GM18502 (cell line): ENCODE results near the gene NME4.
A peak's percentile ranks its signal among the peaks of the same experiment; 100 is the strongest.

Experiments
- ATAC-seq: cut with Tn5 transposase; IDR thresholded peaks from one replicate; pipeline ENCODE4 v1.9.1; 2021; ENCODE audit warnings: mild to moderate bottlenecking; ENCODE audit not compliant: unreplicated experiment, poor library complexity

Gene NME4

DNA sequence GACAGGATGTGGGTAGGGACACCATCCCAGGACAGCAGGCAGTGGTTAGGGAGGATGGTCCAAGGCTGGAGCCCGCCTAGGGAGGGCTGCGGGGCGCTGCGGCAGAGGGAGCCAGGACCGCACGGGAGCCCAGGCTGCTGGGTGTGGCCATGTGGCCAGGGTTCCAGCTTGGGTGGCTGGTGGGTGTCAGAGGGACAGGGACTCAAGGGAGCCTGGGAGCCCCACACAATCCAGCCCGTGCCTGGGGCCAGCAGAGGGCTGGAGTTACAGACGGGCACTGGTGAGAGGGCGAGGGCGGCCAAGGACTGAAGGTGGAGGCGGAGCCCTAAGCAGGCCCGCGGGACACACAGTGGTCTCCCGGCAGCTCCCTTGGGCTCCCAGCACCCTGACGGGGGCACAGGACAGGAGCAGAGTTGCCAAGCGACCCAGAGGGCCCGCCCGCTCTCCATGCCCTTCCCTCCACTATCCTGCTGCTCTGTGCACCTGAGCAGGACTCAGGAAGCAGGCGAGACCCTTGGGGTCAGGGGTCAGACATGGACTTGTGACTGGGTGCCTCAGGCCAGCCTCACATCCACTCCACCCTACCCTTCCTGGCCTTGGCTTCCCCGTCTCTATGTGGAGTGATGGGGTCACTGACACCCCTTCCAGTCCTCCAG is 33.8 kb upstream of the NME4 start:
- ATAC-seq = no peak

DNA sequence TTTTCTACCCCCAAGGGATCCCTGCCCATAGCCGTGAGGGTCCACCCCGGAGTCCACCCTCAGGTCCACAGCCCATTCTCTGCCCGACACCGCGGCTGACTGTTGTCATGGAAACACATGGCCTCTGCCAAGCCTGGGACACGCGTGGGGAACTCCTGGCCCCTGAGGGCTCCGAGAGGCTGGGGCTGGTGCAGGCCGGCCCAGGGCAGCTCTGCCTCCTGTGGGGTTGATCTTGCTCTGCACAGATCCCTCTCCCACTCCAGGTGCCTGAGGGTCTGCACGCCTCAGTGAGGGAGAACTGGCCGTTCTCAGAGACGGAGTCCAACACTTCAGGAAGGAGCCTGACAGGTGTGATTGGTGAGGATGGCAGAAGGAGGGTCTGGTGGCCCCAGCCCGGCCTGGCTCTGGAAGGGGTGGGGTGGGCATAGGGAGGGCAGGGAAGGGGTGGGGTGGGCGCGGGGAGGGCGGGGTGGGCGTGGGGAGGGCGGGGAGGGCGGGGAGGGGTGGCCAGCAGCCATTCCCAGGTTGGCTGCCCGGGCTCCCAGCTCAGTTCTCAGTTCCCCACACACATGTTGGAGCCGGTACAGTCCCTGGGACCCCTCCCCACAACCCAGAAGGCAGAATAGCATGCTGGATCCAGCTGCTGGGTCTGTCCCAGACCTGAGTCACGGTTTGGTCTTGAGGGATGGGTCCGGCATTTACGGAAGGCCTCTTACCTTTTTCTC is 33.1 kb upstream of the NME4 start:
- no peak for ATAC-seq

DNA sequence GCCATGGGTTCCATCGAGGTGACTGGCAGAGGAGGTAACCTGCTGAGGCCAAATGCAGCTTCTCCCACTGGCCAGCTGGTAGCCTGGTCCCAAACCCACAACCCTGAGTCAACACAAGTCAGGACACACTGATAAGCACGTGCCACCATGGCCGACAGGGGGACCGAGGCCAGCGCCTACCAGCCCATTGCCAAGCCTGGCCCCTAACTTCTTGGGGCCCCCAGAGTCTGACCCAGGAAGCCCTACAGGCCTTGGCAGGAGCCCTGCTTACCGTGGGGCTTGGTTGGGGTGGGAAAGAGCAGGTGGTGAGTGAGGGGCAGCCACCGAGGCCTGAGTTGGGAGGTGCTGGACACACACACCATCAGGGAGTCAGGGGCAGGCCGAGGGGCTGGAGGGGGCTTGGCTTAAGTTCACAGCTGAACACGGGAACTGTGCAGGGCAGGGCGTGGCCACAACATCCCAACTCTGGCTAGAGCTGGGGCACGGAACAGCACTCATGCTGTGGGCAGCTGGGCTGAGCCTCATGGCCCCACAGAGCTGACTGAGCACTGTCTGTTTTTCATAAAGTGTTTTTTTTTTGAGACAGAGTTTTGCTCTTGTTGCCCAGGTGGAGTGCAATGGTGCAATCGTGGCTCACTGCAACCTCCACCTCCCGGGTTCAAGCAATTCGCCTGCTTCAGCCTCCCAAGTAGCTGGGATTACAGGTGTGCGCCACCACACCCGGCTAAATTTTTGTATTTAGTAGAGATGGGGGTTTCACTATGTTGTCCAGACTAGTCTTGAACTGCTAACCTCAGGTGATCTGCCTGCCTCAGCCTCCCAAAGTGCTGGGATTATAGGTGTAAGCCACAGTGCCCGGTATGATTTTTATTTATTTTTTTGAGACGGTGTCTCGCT is 32.2 kb upstream of the NME4 start:
- no peak for ATAC-seq

DNA sequence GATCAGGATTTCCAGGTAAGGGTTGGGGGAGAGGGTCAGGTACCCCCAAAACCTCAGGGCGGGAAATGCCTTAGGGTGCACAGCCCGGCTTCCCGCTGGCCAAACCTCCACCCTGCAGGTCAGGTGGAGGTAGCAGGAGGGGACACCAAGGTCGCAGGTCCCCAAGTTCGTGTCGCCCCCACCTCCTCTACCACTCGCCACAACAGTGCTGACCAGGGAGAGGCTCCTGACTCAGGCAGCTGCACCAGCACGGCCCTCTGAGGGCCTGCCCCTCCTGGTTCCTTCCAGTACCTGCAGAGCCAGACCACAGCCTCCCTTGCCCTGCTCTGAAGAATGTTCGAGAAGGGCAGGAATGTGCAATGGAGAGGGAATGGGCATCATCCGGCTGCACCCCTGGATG is 30.5 kb upstream of the NME4 start:
- no peak for ATAC-seq

DNA sequence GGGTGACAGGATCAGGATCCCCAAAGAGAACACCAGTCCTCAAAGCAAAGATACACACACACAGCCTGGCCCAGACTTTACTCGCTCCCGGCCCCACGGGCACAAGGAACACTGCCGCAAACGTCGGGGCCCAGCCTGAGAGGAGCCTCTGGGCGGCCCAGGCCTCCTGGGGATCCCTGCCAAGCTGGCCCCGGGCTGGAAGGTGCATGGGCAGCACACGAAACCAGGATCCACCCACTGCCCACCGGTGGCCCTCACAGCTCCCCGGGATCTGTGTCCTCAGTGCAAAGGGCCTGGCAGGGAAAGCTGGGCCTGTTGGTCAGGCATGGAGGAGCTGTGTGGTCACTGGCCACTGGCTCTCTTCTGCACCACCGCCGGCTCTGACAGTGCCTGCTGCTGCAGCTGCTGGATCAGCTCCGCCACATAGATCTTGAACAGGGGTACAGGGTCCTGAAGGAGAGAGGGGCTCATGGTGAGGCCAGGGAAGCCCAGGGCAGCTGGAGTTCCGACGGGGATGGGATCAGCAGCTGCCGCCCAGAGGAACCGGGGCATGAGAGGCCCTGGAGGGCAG is 29.6 kb upstream of the NME4 start:
- ATAC-seq = no peak

DNA sequence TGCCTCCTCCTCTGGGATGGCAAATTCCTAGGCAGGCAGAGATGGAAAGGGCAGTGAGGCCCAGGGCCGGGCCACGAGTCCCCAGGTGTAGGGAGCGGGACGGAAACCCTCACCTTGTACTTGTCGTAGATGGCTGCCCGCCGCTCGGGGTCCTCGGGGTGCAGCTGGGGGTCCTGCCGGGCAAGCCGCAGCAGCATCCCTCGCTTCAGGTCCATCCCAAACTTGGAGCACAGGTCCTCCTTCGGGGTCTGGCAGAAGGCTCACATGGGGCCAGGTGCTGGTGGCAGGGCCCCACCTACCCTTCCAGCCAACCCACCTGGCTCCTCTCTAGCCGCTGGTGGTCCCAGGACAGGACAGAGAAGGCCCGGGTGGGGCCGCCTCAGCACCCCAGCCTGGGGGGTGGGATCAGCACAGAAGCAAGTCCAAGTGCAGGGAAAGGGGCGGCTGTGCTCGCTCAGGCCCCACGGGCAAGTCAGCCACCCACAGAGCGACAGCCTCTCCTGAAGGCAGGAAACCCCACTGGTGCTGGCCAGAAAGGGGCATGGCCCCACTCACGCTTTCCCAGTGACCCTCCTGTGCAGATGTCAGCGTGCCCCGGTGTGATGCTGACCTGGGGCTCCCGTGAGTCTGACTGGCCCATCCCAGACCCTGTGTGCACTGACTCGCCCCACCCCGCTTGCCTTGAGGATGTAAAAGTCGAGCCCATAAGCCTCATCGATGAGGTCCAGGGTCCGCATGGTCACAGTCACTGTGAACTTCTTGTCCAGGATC is 28.4 kb upstream of the NME4 start:
- ATAC-seq = no peak

DNA sequence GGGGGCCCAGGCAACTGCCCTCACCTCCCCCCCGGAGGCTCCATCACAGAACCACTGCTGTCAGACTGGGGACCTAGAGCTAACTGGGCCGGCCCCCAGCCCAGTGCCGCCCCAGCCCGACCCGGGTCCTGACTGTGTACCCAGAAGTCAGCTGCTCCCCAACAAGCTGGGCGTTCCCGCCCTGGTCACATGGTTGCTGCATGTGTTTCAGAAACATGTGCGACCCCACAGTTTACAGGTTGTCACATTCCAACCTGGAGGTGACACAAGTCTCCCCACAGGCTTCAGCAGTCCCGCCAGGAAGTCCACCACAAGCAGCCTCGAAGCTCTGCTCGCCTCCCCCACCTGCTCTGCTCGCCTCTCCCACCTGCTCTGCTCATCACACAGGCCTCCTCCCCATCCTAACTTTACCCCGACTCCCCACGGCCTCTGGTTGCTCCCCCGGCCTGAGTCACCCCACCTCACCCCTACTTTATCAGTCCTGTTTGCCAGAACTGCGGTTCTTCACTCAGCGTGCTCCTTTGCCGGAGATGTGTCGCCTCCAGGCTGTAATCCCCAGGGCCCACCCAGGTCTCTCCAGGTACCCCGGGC is 27.6 kb upstream of the NME4 start:
- no peak for ATAC-seq

DNA sequence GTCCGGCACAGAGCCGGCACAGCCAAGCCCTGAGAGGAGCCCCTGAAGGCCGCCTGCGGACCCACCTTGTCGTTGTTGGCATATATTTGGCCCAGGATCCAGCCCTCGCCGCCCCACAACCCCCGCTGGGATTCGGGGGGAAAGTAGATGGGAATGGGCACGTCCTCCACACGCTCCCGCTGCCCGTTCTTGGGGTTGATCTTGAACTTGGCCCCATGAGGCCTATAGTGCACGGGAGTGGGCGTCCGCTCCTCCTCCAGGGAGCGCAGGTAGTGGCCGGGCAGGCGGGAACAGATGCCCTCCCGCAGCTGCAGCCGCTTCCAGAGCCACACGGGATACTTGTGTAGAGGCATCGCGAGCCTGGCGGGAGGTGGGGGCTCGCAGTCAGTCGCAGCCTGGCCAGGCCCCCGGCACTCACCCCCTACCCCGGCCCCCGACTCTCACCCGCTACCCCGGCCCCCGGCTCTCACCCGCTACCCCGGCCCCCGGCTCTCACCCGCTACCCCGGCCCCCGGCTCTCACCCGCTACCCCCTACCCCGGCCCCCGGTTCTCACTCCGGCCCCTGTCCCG is 27.0 kb upstream of the NME4 start:
- ATAC-seq = no peak

DNA sequence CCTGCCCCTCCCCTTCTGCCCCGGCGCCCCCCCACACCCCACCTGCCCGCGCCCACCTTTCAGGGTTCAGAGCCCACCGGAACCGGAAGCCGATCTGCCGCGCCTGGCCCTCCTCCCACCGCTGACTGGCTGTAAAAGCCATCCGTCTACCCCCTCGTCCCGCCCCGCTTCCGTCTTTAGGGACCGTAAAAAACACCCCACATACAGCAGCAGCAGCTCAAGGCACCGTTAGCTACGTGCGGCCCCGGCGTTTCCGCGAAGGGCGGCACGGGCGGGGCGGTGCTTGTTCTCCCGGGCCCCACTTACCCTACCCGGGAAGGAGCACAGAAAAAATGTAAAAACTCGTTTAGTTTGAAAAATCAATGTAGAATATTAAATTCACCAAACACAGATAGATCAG is 26.6 kb upstream of the NME4 start, which contains the start of gene MRPL28:
Gene MRPL28, minus strand, starts transcription at position 96 of the 400 bp plus-strand sequence. CDS start 320 bp downstream, outside the sequence.
- peak; percentile 78 for ATAC-seq

DNA sequence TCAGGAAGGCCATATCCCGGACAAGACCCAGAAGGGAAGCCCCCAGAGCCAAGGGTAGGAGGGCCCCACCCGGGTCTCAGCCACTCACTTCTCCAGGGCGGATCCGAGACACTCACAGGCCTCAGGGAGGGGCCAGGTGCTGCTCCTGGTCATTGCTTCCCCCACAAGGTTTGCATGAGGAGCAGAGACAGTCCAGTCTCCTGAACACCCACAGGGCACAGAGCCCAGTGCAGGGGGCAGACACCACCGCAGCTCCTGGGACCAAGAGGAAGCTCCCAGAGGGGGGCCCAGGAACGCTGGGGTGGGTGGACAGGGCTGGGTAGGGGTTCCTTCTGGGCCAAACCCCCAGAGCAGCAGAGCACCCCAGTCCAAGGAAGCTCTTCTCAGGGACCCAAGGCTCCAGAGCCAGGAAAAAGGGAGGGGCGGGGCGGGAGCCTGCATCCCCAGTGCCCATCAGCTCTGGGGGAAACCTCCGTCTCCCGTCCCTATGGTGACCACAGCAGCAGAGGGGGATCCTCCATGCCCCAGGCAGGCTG is 26.0 kb upstream of the NME4 start:
- ATAC-seq = no peak

DNA sequence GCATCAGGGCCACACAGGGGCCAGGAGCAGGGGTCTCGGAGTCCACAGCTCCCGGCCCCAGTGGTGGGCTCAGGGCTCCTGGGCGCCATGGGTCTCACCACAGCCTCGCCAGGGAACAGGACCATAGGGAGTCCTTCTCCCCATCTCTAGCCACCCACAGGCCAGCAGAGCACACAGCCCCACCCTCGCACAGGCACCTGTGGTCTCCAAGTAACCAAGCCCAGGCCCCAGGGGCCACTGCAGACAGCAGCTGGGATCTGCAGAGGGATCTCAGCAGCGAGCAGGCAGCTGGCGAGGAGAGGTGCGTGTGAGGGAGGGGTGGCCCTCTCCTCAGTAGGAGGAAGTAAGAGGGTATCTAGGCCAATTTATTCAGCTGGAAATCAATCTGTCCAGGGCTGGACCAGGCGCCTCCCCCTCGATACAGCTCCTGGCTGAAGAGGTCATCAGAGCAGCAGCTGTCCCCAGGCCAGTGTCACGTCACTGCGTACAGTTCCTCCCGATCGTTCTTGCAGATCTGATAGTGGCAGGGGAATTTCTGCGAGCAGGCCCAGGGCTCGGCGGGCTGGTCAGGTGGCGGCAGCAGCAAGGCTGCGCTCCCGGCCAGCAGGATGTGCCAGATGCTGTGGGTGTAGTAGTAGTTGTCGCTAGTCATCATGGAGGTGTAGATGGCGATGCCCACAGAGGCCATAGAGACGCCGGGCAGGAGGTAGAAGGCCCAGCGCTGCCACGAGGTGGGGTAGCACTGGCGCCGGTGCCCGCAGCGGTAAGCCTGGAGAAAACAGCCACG is 25.3 kb upstream of the NME4 start:
- no peak for ATAC-seq

DNA sequence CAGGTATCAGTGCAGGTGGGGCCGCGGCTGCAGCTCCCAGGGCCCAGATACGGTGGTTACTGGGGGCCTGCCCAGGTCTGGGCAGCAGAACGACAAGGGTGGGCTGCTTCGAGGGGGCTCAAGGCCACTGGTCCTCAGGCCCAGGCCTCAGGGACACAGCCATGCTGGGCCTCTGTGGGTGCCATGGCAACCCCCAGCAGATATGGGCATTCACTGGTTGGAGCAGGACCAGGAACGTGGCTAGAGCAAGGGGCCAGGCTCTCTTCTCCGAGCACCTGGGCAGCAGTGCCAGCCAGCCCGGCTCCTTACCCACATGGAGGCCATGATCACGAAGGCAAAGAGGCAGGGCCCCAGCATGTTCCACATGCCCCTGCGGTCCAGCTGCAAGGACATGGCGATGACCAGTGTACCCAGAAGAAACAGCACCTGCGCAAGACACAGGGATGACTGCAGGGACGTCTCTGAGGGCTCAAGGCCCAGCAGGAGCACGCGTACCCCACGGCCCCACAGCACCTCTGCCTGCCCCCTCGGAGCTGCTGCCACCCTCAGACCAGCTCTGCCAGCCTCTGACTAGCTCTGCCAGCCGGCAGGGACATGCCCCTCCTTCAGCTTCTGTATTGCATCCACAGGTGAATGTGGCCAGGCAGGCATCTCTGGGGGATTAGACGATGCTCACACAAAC is 24.6 kb upstream of the NME4 start:
- no peak for ATAC-seq

DNA sequence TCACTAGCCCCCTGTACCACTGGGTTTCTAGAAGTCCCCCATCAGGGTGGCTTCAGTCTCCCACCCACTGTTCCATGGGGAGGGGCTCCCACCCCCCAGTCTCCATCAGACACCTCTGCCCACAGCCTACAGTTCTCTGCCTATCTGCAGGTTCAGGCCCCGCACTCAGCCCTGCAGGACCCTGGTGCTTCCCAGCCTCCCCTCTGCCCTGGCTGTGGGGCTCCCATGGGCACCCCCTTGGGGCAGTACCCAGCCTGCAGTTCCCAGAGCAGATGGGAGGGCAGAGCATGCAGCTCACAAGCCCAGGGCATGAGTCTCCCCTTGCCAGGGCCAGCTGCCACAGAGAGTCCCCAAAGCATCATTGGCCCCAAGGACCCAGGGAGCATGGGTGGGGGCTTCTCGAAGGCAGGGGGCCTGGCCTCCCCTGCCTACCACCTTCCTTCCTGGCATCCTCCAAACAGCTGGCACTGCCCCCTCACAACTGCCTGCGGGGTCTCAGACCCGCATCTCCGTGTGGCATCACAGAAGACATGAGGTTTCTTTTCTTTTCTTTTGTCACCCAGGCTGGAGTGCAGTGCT is 23.9 kb upstream of the NME4 start:
- no peak for ATAC-seq

DNA sequence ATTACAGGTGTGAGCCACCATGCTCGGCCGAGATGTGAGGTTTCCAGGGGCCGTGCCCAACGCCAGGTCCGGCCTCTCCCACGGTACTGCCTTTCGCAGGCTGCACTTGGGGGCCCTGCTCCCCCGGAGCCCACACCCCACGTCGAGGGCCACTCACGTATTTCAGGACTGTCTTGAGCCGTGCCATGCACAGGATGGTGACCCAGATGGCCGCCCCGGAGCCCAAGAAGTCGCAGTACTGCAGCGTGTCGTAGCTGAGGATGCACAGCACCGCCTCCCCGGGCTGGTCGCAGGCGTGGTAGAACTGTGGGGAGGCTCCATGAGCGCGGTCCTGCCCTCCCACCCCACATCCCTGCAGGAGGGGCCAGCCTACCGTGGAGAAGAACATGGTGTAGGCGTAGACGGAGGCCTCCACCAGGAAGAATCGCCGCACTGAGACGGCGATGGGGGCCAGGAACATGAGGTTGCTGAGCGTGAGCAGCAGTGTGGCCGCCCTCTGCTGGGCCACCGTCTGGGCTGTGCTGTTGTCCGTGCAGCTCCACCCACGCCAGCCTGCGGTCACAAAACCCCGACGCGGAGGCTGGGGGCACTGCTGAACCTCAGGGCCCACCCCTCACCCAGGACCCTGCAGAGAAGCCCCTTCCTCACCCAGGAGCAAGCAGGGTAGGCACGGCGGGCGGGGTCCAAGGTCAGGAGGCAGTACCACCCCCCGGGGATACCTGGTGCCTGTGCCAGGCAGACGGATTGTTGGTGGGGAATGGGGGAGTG is 23.0 kb upstream of the NME4 start:
- ATAC-seq = no peak

DNA sequence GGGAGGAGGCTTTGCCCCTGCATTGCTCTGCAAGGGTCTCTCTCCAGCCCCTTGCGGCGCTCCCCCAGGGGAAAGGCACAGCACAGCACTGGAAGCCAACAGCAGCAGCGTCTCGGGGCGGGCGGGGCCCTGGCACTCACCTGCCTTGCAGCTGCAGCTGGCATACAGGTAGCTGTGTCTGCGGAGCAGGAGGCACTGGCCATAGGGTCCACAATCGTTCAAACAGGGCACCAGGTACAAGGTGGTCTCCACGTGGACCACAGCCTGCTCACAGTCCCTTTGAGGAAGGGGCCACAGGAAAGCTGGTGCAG is 22.4 kb upstream of the NME4 start:
- ATAC-seq = no peak

DNA sequence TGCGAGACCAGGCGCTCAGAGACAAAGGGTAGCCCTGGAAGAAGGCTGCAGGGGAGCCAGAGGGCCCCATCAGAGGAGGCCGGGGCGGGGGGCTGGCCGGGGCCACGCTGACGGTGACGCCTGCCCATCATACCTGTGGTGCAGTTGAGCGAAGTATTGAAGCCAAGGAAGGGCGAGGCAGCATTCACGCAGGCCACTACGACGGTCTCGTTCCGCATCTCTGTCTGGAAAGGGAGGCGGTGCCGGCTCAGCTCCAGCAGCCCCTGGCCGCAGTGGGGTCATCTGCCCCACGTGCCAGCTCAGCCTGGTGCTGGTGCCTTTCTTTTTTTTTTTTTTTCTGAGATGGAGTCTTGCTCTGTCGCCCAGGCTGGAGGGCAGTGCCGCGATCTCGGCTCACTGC is 21.8 kb upstream of the NME4 start:
- no peak for ATAC-seq
